Measurements from ENCODE around the gene GPR153.
"Not testable (repeated sequence)": the region's sequence is repeated elsewhere in the genome, so short reads cannot be mapped to it uniquely, and the experiment has no call there.

DNA sequence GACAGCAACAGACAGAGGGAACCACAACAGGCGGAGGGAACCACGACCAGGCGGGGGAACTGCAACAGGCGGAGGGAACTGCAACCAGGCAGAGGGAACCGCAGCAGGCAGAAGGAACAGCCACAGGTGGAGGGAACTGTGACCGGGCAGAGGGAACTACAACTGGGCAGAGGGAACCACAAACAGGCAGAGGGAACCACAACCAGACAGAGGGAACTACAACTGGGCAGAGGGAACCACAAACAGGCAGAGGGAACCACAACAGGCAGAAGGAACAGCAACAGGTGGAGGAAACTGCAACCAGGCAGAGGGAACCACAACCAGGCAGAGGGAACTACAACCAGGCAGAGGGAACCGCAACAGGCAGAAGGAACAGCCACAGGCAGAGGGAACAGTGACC is 46.8 kb upstream of the GPR153 start:
- TF ChIP-seq, protein P1, sequence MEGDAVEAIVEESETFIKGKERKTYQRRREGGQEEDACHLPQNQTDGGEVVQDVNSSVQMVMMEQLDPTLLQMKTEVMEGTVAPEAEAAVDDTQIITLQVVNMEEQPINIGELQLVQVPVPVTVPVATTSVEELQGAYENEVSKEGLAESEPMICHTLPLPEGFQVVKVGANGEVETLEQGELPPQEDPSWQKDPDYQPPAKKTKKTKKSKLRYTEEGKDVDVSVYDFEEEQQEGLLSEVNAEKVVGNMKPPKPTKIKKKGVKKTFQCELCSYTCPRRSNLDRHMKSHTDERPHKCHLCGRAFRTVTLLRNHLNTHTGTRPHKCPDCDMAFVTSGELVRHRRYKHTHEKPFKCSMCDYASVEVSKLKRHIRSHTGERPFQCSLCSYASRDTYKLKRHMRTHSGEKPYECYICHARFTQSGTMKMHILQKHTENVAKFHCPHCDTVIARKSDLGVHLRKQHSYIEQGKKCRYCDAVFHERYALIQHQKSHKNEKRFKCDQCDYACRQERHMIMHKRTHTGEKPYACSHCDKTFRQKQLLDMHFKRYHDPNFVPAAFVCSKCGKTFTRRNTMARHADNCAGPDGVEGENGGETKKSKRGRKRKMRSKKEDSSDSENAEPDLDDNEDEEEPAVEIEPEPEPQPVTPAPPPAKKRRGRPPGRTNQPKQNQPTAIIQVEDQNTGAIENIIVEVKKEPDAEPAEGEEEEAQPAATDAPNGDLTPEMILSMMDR (IDR thresholded peaks at IDR 0.05 in 8 of 11, conservative IDR thresholded peaks at IDR 0.05 in 3 of 11) = not testable (repeated sequence)
- not testable (repeated sequence) for TF ChIP-seq POLR2AphosphoS5 (IDR thresholded peaks at IDR 0.05)
